ENCODE data around the gene ABCB11.

The ABCB11 gene

GRCh38 chr2:168995744-168996143, 35.4 kb downstream of the ABCB11 start:
- TF ChIP-seq, protein P1, sequence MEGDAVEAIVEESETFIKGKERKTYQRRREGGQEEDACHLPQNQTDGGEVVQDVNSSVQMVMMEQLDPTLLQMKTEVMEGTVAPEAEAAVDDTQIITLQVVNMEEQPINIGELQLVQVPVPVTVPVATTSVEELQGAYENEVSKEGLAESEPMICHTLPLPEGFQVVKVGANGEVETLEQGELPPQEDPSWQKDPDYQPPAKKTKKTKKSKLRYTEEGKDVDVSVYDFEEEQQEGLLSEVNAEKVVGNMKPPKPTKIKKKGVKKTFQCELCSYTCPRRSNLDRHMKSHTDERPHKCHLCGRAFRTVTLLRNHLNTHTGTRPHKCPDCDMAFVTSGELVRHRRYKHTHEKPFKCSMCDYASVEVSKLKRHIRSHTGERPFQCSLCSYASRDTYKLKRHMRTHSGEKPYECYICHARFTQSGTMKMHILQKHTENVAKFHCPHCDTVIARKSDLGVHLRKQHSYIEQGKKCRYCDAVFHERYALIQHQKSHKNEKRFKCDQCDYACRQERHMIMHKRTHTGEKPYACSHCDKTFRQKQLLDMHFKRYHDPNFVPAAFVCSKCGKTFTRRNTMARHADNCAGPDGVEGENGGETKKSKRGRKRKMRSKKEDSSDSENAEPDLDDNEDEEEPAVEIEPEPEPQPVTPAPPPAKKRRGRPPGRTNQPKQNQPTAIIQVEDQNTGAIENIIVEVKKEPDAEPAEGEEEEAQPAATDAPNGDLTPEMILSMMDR (conservative IDR thresholded peaks at IDR 0.05; ENCODE audit: control insufficient read depth, insufficient read depth, low read depth, low read length): no peak
- no peak for DNase-seq (ENCODE audit: low read depth)
- no peak overlapping the region for H3K4me3 ChIP-seq (ENCODE audit: control insufficient read depth, low read depth, low read length)

- TF ChIP-seq, protein P1 (conservative IDR thresholded peaks at IDR 0.05; ENCODE audit: control insufficient read depth, insufficient read depth, low read depth, low read length): no peak
- no peak for DNase-seq (ENCODE audit: low read depth)
- no peak overlapping the region for H3K4me3 ChIP-seq (ENCODE audit: control insufficient read depth, low read depth, low read length)
Observed at GRCh38 chr2:168993538-168993937, 37.6 kb downstream of the ABCB11 start.

GRCh38 chr2:168992591-168993349, 38.4 kb downstream of the ABCB11 start:
- H3K4me3 ChIP-seq (ENCODE audit: control insufficient read depth, low read depth, low read length): no peak overlapping the region
- peak; percentile 49 for DNase-seq (ENCODE audit: low read depth)
- TF ChIP-seq, protein P1 (conservative IDR thresholded peaks at IDR 0.05; ENCODE audit: control insufficient read depth, insufficient read depth, low read depth, low read length): no peak

GRCh38 chr2:168992026-168992425, 39.1 kb downstream of the ABCB11 start:
- peak; percentile 25 for DNase-seq (ENCODE audit: low read depth)
- TF ChIP-seq, protein P1 (conservative IDR thresholded peaks at IDR 0.05; ENCODE audit: control insufficient read depth, insufficient read depth, low read depth, low read length): no peak
- H3K4me3 ChIP-seq (ENCODE audit: control insufficient read depth, low read depth, low read length): no peak overlapping the region

GRCh38 chr2:168988755-168989154, 42.4 kb downstream of the ABCB11 start:
- no peak overlapping the region for H3K4me3 ChIP-seq (ENCODE audit: control insufficient read depth, low read depth, low read length)
- no peak for DNase-seq (ENCODE audit: low read depth)
- TF ChIP-seq, protein P1 (conservative IDR thresholded peaks at IDR 0.05; ENCODE audit: control insufficient read depth, insufficient read depth, low read depth, low read length): no peak

GRCh38 chr2:168986398-168986943, 44.7 kb downstream of the ABCB11 start:
- DNase-seq (ENCODE audit: low read depth): no peak
- TF ChIP-seq, protein P1 (conservative IDR thresholded peaks at IDR 0.05; ENCODE audit: control insufficient read depth, insufficient read depth, low read depth, low read length): no peak
- H3K4me3 ChIP-seq (ENCODE audit: control insufficient read depth, low read depth, low read length): no peak overlapping the region
